Natural killer cell (primary cell): Measurements from ENCODE around the gene WDR18. TPM values are rescaled to one million over a fixed set of nuclear protein-coding genes. Genes with fewer than 3 reads are reported as not detected.
A peak's percentile ranks its signal among the peaks of the same experiment; 100 is the strongest.

ENCODE experiments used
- ATAC-seq, 3 donors: fragments of 150-1000 bp in 2 of 3; fragments of 200-7000 bp in 1 of 3; cut with Tn5 transposase; 1 replicate in 1 of 3; 2 replicates in 2 of 3; pipeline ENCODE4 v1.10.0; 2021; ENCODE audit warnings: mild to moderate bottlenecking in 2 of 3, moderate library complexity in 2 of 3
- DNase-seq, 2 donors: peaks; one replicate each; pipeline versions ENCODE4 v3.0.0 to v3.0.0-alpha.2; 2013 to 2021; ENCODE audit warnings: mixed read lengths in 1 of 2
- H3K27ac ChIP-seq: one replicate; pipeline ENCODE4 v1.5.1; 2013; ENCODE audit warnings: mild to moderate bottlenecking, low read length
- H3K27me3 ChIP-seq: one replicate; pipeline ENCODE4 v1.6.1; 2013; ENCODE audit warnings: low read length; ENCODE audit not compliant: control insufficient read depth, insufficient read depth
- H3K36me3 ChIP-seq: one replicate; pipeline ENCODE4 v1.6.1; 2013; ENCODE audit warnings: low read length; ENCODE audit not compliant: control insufficient read depth, insufficient read depth
- H3K4me1 ChIP-seq: one replicate; pipeline ENCODE4 v1.6.1; 2013; ENCODE audit warnings: low read length; ENCODE audit not compliant: control insufficient read depth, insufficient read depth
- H3K4me3 ChIP-seq: one replicate; pipeline ENCODE4 v1.5.1; 2013; ENCODE audit warnings: low read length
- H3K9me3 ChIP-seq: one replicate; pipeline ENCODE4 v1.6.1; 2013; ENCODE audit warnings: low read length; ENCODE audit not compliant: control insufficient read depth, insufficient read depth
- H3K27ac Mint-ChIP-seq, 2 donors: one replicate each; pipeline ENCODE4 v1.8.0; 2022; ENCODE audit warnings: mild to moderate bottlenecking in 2 of 2, mixed read lengths in 2 of 2, moderate library complexity in 1 of 2
- H3K27me3 Mint-ChIP-seq, 2 donors: one replicate each; pipeline ENCODE4 v1.8.0; 2022; ENCODE audit warnings: low read depth in 2 of 2, mixed read lengths in 2 of 2
- H3K36me3 Mint-ChIP-seq: one replicate; pipeline ENCODE4 v1.8.0; 2022; ENCODE audit warnings: mixed read lengths
- H3K4me1 Mint-ChIP-seq, 2 donors: one replicate each; pipeline ENCODE4 v1.8.0; 2022; ENCODE audit warnings: mixed read lengths in 2 of 2
- H3K4me3 Mint-ChIP-seq: one replicate; pipeline ENCODE4 v1.8.0; 2022; ENCODE audit warnings: mild to moderate bottlenecking, moderate library complexity, mixed read lengths
- H3K9me3 Mint-ChIP-seq, 2 donors: one replicate each; pipeline ENCODE4 v1.8.0; 2022; ENCODE audit warnings: mixed read lengths in 2 of 2
- WGBS: methylation state at CpG from one replicate; pipeline ENCODE4 v1.1.7; 2013; ENCODE audit warnings: missing lambda C conversion rate; ENCODE audit not compliant: insufficient coverage; 5-methylcytosine and 5-hydroxymethylcytosine counted together
- intact Hi-C: fragments of 100-400 bp; cut with micrococcal nuclease; formaldehyde crosslinking; loops from one replicate; pipeline ENCODE4 v1.14.2; 2022
- total RNA-seq, 4 donors: library from RNA; stranded (reverse); fragments of 120-200 nt in 1 of 4; gene quantifications; one replicate each; pipeline versions ENCODE4 v1.2.3 to v1.2.4, GENCODE V29; 2013 to 2022
- TF ChIP-seq, protein P1 (sequence below): fragments of 200-600 bp; IDR thresholded peaks from one replicate; pipeline ENCODE4 v1.8.0; 2022; ENCODE audit warnings: antibody characterized with exemption

The WDR18 gene
- total RNA-seq, 3 donors from 2014 or later (not counting 1 experiment from before 2014, with no cell fraction given): 17.5 to 25.4 (median 22.7) TPM

GRCh38 chr19:1001538-1002166, 17.5 kb downstream of the WDR18 start:
- no peak overlapping the region for H3K27ac ChIP-seq
- no peak overlapping the region for H3K4me3 Mint-ChIP-seq
- intact Hi-C loops: loop anchor here (1.0 kb wide), 2 partner anchors 80 to 144 kb away; no protein-coding TSS in a partner anchor
- peak overlapping the region in 1 of 2 donors; percentile 16 for H3K27ac Mint-ChIP-seq
- no peaks in the 10 kb centered on the region for H3K36me3 Mint-ChIP-seq
- peak; percentile 77 to 78 for DNase-seq
- TF ChIP-seq, protein P1, sequence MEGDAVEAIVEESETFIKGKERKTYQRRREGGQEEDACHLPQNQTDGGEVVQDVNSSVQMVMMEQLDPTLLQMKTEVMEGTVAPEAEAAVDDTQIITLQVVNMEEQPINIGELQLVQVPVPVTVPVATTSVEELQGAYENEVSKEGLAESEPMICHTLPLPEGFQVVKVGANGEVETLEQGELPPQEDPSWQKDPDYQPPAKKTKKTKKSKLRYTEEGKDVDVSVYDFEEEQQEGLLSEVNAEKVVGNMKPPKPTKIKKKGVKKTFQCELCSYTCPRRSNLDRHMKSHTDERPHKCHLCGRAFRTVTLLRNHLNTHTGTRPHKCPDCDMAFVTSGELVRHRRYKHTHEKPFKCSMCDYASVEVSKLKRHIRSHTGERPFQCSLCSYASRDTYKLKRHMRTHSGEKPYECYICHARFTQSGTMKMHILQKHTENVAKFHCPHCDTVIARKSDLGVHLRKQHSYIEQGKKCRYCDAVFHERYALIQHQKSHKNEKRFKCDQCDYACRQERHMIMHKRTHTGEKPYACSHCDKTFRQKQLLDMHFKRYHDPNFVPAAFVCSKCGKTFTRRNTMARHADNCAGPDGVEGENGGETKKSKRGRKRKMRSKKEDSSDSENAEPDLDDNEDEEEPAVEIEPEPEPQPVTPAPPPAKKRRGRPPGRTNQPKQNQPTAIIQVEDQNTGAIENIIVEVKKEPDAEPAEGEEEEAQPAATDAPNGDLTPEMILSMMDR: peak; percentile 94
- peak; percentile 81 to 85 (median 81) for ATAC-seq
- no peaks in the 10 kb centered on the region for H3K36me3 ChIP-seq
- H3K27me3 ChIP-seq: peaks cover 28% of the 10 kb centered on the region
- no peaks in the 10 kb centered on the region for H3K9me3 ChIP-seq
- peaks cover 16 to 22% of the 10 kb centered on the region in 2 donors for H3K27me3 Mint-ChIP-seq
- no peaks in the 10 kb centered on the region for H3K9me3 Mint-ChIP-seq
- peaks cover 23% of the 10 kb centered on the region for H3K4me1 ChIP-seq
- H3K4me1 Mint-ChIP-seq: peaks cover 0 to 10% of the 10 kb centered on the region in 2 donors
- H3K4me3 ChIP-seq: no peak overlapping the region
- 13% methylated on average over 20 of the region's 20 CpGs for WGBS

- H3K36me3 Mint-ChIP-seq: no peaks in the 10 kb centered on the region
- peaks cover 24% of the 10 kb centered on the region for H3K27me3 ChIP-seq
- H3K36me3 ChIP-seq: no peaks in the 10 kb centered on the region
- no peak overlapping the region for H3K4me3 ChIP-seq
- DNase-seq (no peak), ATAC-seq (no peak)
- H3K4me3 Mint-ChIP-seq: no peak overlapping the region
- H3K4me1 Mint-ChIP-seq: peaks cover 0 to 13% of the 10 kb centered on the region in 2 donors
- H3K4me1 ChIP-seq: peaks cover 16% of the 10 kb centered on the region
- TF ChIP-seq, protein P1: no peak
- 82% methylated on average over 4 of the region's 4 CpGs for WGBS
- H3K27ac ChIP-seq: no peak overlapping the region
- H3K9me3 ChIP-seq: no peaks in the 10 kb centered on the region
- intact Hi-C loops: no loop called here
- no peaks in the 10 kb centered on the region for H3K9me3 Mint-ChIP-seq
- H3K27ac Mint-ChIP-seq: no peak overlapping the region
- peaks cover 16 to 22% of the 10 kb centered on the region in 2 donors for H3K27me3 Mint-ChIP-seq
Observed at GRCh38 chr19:1002600-1002999, 18.5 kb downstream of the WDR18 start.

DNA sequence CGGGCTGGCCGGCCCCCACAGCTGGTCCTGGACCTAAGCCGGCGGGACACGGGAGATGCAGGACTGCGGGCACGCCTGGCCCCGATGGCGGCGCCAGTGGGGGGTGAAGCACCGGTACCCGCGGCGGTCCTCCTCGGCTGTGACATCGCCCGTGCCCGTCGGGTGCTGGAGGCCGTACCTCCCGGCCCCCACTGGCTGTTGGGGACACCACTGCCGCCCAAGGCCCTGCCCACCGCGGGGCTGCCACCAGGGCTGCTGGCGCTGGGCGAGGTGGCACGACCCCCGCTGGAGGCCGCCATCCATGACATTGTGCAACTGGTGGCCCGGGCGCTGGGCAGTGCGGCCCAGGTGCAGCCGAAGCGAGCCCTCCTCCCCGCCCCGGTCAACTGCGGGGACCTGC, 19.1 kb downstream of the WDR18 start:
- Histone ChIP-seq H3K4me3 (no peak overlapping the region), H3K36me3 (no peaks in the 10 kb centered on the region), H3K27me3 (peaks cover 22% of the 10 kb centered on the region), H3K9me3 (no peaks in the 10 kb centered on the region), H3K27ac (no peak overlapping the region), H3K4me1 (peaks cover 16% of the 10 kb centered on the region)
- H3K27ac Mint-ChIP-seq: no peak overlapping the region
- intact Hi-C loops: no loop called here
- peaks cover 16 to 19% of the 10 kb centered on the region in 2 donors for H3K27me3 Mint-ChIP-seq
- WGBS: 89% methylated on average over 37 of the region's 37 CpGs
- no peak overlapping the region for H3K4me3 Mint-ChIP-seq
- ATAC-seq (no peak), DNase-seq (no peak)
- no peaks in the 10 kb centered on the region for H3K36me3 Mint-ChIP-seq
- TF ChIP-seq, protein P1: no peak
- no peaks in the 10 kb centered on the region for H3K9me3 Mint-ChIP-seq
- peaks cover 0 to 13% of the 10 kb centered on the region in 2 donors for H3K4me1 Mint-ChIP-seq
